Skeletal muscle satellite cell (primary cell): ENCODE results near the gene ASCC1.

Experiments used
- H3K27me3 ChIP-seq: 2 replicates; pipeline ENCODE4 v1.7.0; 2013; ENCODE audit warnings: low read length; ENCODE audit not compliant: control insufficient read depth, insufficient read depth
- H3K36me3 ChIP-seq: 2 replicates; pipeline ENCODE4 v1.7.0; 2013; ENCODE audit warnings: mild to moderate bottlenecking, control low read depth, low read length; ENCODE audit not compliant: insufficient read depth
- H3K4me1 ChIP-seq: 2 replicates; pipeline ENCODE4 v1.7.0; 2013; ENCODE audit warnings: low read length; ENCODE audit not compliant: control insufficient read depth, insufficient read depth
- H3K4me2 ChIP-seq: 2 replicates; pipeline ENCODE4 v1.7.0; 2013; ENCODE audit warnings: mild to moderate bottlenecking, low read length
- H3K4me3 ChIP-seq: 2 replicates; pipeline ENCODE4 v1.7.0; 2013; ENCODE audit warnings: low read length
- H3K9ac ChIP-seq: 2 replicates; pipeline ENCODE4 v1.7.0; 2013; ENCODE audit warnings: mild to moderate bottlenecking, low read depth, low read length, moderate library complexity
- H3K9me3 ChIP-seq: replicated peaks from 2 replicates; pipeline ENCODE4 v1.7.0; 2013; ENCODE audit warnings: mild to moderate bottlenecking, control low read depth, low read length

ASCC1 gene

DNA sequence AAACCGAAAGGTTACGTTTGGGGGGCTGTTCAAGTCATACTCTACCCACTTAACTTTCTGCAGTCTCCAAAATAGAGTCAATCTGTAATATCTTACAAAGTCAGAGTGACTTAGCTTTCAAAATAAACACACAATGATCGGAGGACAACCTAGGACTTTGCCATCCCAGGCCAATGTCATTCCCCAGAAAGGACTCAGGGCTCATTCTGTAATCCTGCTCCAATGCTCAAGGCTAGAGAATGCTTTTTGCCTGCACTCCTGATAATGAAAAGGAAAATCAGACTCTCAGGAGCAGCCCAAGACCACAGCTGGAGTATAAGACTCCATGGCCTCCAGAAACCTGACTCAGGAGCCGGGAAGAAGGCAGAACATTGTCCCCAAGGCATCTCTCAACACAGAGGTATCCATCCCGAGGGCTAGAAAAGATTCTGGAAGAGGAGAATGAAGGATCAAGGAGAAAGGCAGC is 28.5 kb upstream of the ASCC1 start:
- H3K4me3 ChIP-seq: no peak overlapping the region
- no peaks in the 10 kb centered on the region for H3K36me3 ChIP-seq
- H3K4me2 ChIP-seq: peak overlapping the region; percentile 37
- peaks cover 79% of the 10 kb centered on the region for H3K4me1 ChIP-seq
- no peaks in the 10 kb centered on the region for H3K27me3 ChIP-seq
- peak overlapping the region; percentile 67 for H3K9ac ChIP-seq
- H3K9me3 ChIP-seq: no peaks in the 10 kb centered on the region

DNA sequence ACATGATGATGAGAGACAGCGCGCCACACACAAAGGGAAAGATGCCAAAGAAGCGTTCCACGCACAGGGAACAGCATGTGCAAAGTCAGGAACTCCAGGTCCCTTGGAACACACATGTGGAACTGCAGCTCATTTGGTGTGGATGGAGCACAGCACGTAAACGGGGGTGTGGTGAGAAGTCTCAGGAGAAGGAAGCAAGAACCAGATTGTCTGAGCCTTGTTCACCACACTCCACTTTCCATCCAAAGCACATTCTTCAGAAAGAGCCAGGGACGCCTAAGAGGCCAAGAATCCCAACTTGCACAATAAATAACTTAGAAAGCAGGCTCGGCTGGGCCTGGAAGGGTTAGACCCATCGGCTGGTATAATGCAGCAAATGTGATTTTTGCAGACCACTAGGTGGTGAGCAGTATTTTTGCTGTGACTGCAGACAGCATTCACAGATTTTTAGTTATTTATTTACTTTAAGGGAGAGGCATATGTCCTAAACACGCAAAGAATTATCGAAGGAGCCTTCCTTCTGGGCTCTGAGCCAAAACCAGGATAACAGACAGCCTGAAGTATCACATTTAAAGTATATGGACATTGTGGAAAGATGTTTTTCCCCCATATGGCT is 27.9 kb upstream of the ASCC1 start:
- Histone ChIP-seq H3K4me1 (peaks cover 74% of the 10 kb centered on the region), H3K4me3 (no peak overlapping the region), H3K36me3 (no peaks in the 10 kb centered on the region), H3K27me3 (no peaks in the 10 kb centered on the region), H3K9ac (peak overlapping the region; percentile 67), H3K4me2 (peak overlapping the region; percentile 37), H3K9me3 (no peaks in the 10 kb centered on the region)

GRCh38 chr10:72242675-72243074 is 26.6 kb upstream of the ASCC1 start:
- Histone ChIP-seq H3K9me3 (no peaks in the 10 kb centered on the region), H3K4me1 (peaks cover 62% of the 10 kb centered on the region), H3K36me3 (no peaks in the 10 kb centered on the region), H3K27me3 (no peaks in the 10 kb centered on the region), H3K9ac (peak overlapping the region; percentile 30), H3K4me3 (peak overlapping the region; percentile 35), H3K4me2 (peak overlapping the region; percentile 16)

DNA sequence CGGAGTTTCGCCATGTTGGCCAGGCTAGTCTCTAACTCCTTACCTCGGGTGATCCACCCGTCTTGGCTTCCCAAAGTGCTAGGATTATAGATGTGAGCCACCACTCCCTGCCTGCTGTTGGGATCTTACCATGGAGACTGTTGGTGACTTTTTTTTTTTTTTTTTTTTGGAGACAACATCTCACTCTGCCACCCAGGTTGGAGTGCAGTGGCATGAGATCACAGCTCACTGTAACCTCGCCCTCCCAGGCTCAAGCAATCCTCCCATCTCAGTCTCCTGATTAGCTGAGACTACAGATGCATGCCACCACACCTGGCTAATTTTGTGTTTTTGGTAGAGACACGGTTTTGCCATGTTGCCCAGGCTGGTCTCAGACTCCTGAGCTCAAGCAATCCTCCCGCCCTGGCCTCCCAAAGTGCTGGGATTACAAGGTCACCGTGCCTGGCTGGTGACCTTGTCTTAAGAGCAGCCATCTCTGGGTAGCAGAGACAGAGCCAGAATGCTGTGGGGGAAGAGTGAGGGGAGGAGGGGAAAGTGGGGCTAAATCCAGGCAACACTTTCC is 25.7 kb upstream of the ASCC1 start:
- H3K4me1 ChIP-seq: peaks cover 53% of the 10 kb centered on the region
- H3K4me2 ChIP-seq: no peak overlapping the region
- no peaks in the 10 kb centered on the region for H3K27me3 ChIP-seq
- H3K36me3 ChIP-seq: no peaks in the 10 kb centered on the region
- no peak overlapping the region for H3K9ac ChIP-seq
- H3K4me3 ChIP-seq: no peak overlapping the region
- H3K9me3 ChIP-seq: no peaks in the 10 kb centered on the region

DNA sequence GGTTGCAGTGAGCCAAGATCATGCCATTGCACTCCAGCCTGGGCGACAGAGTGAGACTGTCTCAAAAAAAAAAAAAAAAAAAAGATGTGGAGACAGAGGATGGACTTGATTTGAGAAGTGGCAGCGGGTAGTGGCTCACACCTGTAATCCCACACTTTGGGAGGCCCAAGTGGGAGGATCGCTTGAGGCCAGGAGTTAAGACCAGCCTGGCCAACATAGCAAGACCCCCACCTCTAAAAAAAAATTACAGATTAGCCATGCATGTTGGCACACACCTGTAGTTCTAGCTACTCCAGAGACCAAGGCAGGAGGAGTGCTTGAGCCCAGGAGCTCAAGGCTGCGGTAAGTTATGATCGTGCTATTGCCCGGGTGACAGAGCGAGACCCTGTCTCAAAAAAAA is 24.3 kb upstream of the ASCC1 start:
- H3K27me3 ChIP-seq: no peaks in the 10 kb centered on the region
- H3K4me1 ChIP-seq: peaks cover 44% of the 10 kb centered on the region
- H3K9ac ChIP-seq: no peak overlapping the region
- H3K9me3 ChIP-seq: no peaks in the 10 kb centered on the region
- no peak overlapping the region for H3K4me3 ChIP-seq
- H3K36me3 ChIP-seq: peaks cover 6% of the 10 kb centered on the region
- no peak overlapping the region for H3K4me2 ChIP-seq

GRCh38 chr10:72239409-72239808 is 23.3 kb upstream of the ASCC1 start:
- Histone ChIP-seq H3K9ac (no peak overlapping the region), H3K4me2 (no peak overlapping the region), H3K36me3 (peaks cover 10% of the 10 kb centered on the region), H3K4me3 (no peak overlapping the region), H3K9me3 (no peaks in the 10 kb centered on the region), H3K27me3 (no peaks in the 10 kb centered on the region), H3K4me1 (peaks cover 35% of the 10 kb centered on the region)

DNA sequence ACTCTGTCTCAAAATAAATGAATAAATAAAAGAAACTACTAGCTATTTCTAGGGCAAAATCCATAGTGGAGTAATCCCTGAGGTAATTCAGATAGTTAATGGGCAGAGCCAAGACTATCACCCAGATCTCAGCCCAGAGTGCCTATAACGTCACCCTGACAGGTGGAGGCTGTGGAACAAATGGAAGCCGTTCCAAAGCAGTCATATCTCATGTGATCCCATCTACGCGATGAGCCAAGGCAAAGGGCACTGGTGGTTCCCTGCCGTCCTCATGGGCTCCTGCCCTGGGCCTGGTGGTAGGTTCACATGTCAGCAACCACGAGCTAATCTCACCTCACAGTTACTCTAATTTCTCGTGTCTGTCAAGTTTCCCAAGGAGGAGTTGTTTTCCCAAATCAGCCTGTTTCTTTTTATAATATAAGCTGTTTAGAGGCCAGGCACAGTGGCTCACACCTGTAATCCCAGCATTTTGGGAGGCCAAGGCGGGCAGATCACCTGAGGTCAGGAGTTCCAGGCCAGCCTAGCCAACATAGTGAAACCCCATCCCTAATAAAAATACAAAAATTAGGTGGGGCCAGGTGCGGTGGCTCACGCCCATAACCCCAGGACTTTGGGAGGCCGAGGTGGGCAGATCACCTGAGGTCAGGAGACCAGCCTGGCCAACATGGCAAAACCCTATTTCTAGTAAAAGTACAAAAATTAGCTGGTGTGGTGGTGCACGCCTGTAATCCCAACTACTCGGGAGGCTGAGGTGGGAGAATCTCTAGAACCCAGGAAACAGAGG is 22.5 kb upstream of the ASCC1 start:
- Histone ChIP-seq H3K9ac (no peak overlapping the region), H3K36me3 (peaks cover 13% of the 10 kb centered on the region), H3K4me2 (no peak overlapping the region), H3K9me3 (no peaks in the 10 kb centered on the region), H3K4me3 (no peak overlapping the region), H3K27me3 (no peaks in the 10 kb centered on the region), H3K4me1 (peaks cover 27% of the 10 kb centered on the region)

DNA sequence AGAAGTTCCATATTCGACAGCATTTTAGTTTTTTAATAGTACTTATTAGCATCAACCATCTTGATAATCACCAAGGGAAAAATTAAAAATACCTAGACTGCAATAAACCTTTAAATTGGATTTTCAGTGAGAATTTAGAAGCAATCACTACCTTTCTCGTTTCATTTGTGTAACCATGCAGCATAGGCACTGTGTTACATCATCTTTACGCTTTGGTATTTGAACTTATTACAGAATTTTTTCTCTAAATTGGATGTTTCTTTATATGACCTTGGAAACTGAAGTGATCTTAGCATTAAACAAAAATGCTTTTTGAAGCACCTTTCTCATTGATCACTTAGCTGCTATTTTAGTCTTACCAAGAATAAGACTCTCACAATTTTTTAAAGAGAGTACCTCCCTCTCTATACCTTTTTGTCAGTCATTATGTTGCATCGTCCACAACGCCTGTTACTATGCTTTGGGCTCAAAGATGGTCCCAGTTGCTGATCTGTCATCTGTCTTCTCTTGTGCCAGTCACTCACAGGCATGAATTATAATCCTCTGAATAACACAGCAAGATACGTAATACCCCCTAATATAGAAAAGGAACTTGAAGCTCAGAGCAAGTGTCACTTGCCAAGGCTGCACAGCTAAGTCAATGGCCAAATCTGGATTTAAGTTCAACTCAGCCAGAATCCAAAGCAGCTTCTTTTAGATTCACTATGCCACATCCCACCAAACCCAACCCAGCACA is 19.6 kb upstream of the ASCC1 start:
- Histone ChIP-seq H3K4me1 (no peaks in the 10 kb centered on the region), H3K4me2 (no peak overlapping the region), H3K4me3 (no peak overlapping the region), H3K36me3 (peaks cover 27% of the 10 kb centered on the region), H3K9me3 (no peaks in the 10 kb centered on the region), H3K27me3 (no peaks in the 10 kb centered on the region), H3K9ac (no peak overlapping the region)

DNA sequence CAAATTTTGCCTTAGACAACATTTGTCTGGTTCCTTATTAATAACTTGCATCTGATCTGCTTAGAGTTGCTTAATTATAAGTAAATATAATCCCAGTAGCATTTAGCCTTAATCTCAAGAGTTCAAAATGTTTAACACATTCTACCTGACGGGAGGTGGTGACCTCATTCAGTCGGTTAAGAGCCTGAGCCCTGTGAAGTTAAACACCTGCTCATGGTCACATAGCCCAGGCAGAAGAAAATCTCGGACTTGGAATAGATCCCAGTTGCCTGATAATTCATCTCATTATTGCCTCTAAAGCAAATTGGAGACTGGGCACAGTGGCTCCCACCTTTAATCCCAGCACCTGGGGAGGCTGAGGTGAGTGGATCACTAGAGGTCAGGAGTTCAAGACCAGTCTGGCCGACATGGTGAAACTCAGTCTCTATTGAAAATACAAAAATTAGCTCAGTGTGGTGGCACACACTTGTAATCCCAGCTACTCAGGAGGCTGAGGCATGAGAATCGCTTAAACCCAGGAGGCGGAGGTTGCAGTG is 18.6 kb upstream of the ASCC1 start:
- no peaks in the 10 kb centered on the region for H3K9me3 ChIP-seq
- no peak overlapping the region for H3K9ac ChIP-seq
- no peak overlapping the region for H3K4me2 ChIP-seq
- no peaks in the 10 kb centered on the region for H3K27me3 ChIP-seq
- H3K4me1 ChIP-seq: peaks cover 8% of the 10 kb centered on the region
- no peak overlapping the region for H3K4me3 ChIP-seq
- peaks cover 29% of the 10 kb centered on the region for H3K36me3 ChIP-seq

DNA sequence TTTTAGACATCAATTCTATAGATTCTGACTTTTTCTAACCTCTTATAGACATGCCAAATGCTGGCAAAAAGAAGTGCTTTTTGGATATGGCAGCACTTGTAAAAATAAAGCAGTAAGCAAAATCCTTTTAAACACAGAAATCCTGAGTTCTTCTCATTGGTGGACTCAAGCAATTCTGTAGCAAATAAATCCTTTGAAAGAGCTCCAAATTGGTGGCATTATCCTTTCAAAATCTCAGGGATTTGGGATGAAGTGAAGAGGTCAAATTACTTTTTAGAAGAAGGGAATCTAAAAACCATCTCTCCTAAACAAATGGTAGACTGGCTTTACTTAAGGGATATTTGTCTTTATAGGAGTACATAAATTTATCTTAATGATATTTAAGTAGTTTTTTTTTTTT is 17.5 kb upstream of the ASCC1 start:
- Histone ChIP-seq H3K36me3 (peaks cover 29% of the 10 kb centered on the region), H3K9me3 (no peaks in the 10 kb centered on the region), H3K9ac (no peak overlapping the region)

More for the DNA sequence above, 17.5 kb upstream of the ASCC1 start:
- Histone ChIP-seq H3K4me3 (no peak overlapping the region), H3K27me3 (no peaks in the 10 kb centered on the region), H3K4me1 (peaks cover 14% of the 10 kb centered on the region), H3K4me2 (no peak overlapping the region)
